Breast epithelium (tissue), 3 donors: ENCODE data around the gene PHAX.

Experiments
- POLR2A ChIP-seq: fragments of 450-650 bp; IDR thresholded peaks from one replicate; pipeline ENCODE4 v1.6.1; 2016; ENCODE audit warnings: antibody characterized with exemption, mild to moderate bottlenecking, moderate library complexity
- TF ChIP-seq, protein P1 (sequence below), 3 donors: fragments of 450-650 bp; IDR thresholded peaks; one replicate each; pipeline ENCODE4 v1.5.1; 2016 to 2017; ENCODE audit warnings: antibody characterized with exemption in 3 of 3, mild to moderate bottlenecking in 3 of 3, moderate library complexity in 3 of 3

DNA sequence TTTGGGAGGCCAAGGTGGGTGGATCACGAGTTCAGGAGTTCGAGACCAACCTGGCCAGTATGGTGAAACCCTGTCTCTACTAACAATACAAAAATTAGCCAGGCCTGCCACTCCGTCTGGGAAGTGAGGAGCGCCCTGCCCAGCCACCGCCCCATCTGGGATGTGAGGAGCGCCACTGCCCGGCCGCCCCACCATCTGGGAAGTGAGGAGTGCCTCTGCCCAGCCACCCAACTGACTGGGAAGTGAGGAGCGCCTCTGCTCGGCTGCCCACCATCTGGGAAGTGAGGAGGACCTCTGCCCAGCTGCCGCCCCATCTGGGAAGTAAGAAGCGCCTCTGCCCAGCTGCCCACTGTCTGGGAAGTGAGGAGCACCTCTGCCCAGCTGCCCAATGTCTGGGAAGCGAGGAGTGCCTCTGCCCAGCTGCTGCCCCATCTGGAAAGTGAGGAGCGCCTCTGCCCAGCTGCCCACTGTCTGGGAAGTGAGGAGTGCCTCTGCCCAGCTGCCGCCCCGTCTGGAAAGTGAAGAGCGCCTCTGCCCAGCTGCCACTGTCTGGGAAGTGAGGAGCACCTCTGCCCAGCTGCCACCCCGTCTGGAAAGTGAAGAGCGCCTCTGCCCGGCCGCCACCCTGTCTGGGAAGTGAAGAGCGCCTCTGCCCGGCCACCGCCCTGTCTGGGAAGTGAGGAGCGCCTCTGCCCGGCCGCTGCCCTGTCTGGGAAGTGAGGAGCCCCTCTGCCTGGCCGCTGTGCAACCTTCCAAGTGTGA lies 11.0 kb upstream of the PHAX start:
- TF ChIP-seq, protein P1, sequence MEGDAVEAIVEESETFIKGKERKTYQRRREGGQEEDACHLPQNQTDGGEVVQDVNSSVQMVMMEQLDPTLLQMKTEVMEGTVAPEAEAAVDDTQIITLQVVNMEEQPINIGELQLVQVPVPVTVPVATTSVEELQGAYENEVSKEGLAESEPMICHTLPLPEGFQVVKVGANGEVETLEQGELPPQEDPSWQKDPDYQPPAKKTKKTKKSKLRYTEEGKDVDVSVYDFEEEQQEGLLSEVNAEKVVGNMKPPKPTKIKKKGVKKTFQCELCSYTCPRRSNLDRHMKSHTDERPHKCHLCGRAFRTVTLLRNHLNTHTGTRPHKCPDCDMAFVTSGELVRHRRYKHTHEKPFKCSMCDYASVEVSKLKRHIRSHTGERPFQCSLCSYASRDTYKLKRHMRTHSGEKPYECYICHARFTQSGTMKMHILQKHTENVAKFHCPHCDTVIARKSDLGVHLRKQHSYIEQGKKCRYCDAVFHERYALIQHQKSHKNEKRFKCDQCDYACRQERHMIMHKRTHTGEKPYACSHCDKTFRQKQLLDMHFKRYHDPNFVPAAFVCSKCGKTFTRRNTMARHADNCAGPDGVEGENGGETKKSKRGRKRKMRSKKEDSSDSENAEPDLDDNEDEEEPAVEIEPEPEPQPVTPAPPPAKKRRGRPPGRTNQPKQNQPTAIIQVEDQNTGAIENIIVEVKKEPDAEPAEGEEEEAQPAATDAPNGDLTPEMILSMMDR (IDR thresholded peaks at IDR 0.05), result no peak
- TF ChIP-seq POLR2A, result no peak
